GM12892 (cell line): Measurements from ENCODE around the gene PALLD.

Source experiments
- POLR2A ChIP-seq: IDR thresholded peaks from 2 replicates; pipeline ENCODE4 v1.6.1; 2011; ENCODE audit warnings: low read depth, low read length, control low read depth
- POLR2AphosphoS5 ChIP-seq: IDR thresholded peaks from 2 replicates; pipeline ENCODE4 v1.6.1; 2011; ENCODE audit warnings: low read depth, low read length, control low read depth
- TAF1 ChIP-seq: IDR thresholded peaks from 2 replicates; pipeline ENCODE4 v1.6.1; 2011; ENCODE audit warnings: low read depth, mild to moderate bottlenecking, control low read depth, low read length, borderline replicate concordance

- TF ChIP-seq POLR2AphosphoS5 (no peak), POLR2A (no peak), TAF1 (no peak)
Measured at GRCh38 chr4:168636506-168637196, 139.8 kb downstream of the PALLD start.
